ENCODE measurements around the gene FAM53B.

Gene FAM53B

DNA sequence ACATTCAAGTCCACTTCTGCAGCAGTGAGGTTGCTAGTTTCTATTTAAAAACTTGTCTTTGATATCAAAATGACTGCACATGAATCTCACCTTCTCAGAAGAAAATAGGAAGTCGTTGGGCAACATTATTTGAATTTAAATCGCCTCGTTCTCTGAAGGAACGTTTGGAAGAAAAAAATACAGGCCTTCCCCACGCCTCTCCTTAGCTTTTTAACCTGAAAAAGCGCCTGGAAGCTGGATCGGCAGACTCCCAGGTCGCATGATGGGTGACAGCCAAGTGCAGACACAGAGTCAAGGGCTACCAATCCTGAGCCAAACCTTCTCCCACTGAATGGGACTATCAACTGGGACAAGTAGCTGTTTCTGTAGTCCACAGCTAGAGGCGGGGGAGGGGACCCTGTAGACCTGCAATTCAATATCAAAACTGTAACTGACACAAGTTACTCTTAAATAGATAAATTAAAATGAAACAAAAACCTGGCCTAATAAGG is 2.2 kb downstream of the FAM53B start:
- no peak for DNase-seq

DNA sequence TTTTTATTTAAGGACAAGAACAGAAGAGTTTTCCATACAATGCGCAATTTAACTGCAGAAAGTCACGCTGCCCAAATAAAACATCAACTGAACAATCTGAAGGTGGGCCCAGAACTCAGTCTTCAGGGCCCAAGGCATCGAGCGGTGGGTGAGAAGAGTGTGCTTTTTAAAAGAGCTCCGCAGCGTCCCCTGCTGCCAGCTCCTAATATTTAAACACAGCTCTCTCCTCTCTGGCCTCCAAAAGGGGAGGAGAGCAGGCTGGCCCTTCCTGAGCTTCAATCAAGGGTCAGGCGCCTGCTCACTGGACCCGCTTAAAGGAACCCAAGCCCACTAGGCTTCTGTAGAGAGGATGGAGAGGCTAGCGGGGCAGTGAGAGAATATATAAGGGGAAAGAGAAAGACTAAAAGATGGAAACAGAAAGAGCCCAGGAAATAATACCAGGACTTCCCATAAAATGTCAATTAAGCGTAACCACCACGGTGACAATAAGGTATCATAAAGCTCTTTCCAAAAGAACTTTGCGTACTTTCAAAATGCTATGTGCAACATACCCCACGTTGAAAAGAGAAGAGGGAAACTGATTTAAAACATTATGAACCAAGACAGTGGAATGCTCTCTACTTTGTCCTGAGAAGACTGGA is 2.8 kb downstream of the FAM53B start:
- DNase-seq: peak; percentile 34

DNA sequence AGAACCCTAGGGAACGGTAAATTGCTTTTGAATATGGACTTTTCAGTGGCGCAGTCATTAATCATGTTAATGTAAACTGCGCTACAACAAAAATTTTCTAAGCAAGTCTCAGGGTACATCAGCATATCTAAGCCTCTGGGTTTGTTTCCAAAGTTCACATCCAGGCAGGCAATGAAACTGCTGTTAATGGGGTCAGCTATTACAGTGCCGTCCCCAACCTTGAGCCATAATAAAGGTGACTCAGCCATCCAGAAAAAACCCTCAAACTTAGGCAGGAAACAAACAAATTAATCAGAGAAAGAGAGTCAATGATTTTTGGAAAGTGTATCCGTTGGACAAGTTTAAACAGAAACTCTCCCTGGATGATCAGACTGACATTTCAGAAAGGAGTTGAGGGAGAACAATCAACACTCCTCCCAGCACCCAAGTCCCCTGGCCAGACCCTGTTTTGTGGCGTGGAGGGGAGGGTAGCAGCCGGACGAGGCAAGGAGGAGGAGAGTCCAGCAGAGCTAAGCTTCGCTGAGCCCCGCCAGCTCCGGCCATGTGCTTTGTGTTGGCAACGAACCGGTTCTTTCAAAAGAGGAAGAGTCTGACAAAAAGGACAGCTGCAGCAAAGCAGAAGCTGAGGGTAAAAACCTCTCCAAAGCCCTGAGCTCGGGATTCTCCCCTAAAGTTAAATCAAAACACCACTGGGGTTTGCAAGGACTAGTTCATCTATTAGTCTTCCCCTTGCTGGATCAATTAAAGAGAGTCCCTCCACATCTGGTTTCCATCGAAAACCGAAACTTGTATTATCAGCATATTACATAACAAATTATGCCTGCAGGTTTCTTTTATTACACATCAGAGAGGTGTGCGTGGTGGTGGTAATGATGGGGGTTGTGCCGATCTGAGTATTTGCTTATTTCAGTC is 3.6 kb downstream of the FAM53B start:
- no peak for DNase-seq

GRCh38 chr10:124739986-124740368 is 4.2 kb downstream of the FAM53B start:
- no peak for DNase-seq

- DNase-seq: no peak
Observed at GRCh38 chr10:124739119-124739921, 4.9 kb downstream of the FAM53B start.

DNA sequence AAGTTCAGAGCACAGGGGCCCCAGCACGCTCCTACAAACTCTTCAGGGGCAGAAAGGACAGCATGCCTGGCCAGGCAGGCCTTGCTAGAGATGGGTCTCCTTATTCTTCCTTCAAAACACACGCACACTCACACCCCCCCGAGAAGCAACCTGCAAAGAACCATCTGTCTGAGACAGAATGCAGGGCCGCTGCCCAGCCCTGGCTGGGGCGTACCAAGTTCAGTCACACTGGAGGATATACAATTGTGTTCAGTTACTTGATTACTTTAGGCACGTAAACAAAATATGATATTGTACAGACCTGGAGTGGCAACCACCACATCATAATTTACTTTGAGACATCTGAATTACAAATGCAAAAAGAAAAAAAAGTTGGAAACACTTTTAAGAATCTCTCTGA is 5.7 kb downstream of the FAM53B start:
- DNase-seq: no peak

DNA sequence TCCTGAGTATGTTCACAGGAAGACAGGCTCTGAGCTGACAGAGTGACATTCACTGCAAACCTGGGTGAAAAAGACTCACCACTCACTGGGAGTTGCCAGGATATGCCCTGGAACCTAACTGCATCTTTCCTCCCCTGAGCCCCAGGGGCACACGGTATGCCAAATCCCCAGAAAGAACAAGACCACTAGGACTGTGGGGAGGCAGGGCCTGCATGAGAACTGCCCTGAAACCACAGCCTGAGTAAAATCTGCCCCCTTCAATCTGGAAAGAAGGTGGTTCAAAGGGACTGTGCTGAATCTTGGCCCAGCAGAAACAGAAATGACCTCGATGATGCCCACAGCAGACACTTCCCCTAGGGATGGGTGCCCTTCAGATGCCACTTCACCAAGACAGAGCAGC is 6.5 kb downstream of the FAM53B start:
- no peak for DNase-seq

GRCh38 chr10:124737221-124737620 is 7.0 kb downstream of the FAM53B start:
- no peak for DNase-seq

DNA sequence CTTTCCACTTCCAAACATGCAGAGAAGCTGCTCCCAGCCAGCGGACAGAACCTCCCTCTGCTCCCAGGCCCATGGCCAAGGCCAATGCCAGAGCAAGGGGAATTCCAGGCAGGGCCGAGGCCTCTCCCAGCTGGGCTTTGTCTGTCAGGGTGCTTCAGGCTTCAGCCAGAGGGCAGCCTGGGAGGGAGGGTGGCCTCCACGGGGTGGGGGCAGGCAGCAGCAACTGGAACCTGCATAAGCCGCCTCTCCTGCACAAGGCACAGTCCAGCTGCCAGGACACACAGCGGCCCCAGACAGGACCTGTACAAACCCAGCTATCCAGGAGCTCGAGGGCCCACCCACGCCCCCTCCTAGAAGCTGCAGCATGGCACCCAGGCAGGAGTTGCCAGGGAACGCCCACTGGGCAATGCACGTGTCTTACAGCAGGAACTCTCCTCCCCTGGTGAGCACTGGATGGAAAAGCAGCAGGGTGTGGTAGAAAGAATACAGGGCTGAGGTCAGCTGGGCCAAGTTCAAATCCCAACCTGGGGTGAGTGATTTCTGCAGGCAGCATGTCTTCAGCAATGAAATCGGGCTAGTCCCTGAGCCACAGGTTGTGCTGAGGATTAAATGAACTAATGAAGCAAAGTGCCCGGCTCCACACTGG is 7.6 kb downstream of the FAM53B start:
- DNase-seq: no peak

DNA sequence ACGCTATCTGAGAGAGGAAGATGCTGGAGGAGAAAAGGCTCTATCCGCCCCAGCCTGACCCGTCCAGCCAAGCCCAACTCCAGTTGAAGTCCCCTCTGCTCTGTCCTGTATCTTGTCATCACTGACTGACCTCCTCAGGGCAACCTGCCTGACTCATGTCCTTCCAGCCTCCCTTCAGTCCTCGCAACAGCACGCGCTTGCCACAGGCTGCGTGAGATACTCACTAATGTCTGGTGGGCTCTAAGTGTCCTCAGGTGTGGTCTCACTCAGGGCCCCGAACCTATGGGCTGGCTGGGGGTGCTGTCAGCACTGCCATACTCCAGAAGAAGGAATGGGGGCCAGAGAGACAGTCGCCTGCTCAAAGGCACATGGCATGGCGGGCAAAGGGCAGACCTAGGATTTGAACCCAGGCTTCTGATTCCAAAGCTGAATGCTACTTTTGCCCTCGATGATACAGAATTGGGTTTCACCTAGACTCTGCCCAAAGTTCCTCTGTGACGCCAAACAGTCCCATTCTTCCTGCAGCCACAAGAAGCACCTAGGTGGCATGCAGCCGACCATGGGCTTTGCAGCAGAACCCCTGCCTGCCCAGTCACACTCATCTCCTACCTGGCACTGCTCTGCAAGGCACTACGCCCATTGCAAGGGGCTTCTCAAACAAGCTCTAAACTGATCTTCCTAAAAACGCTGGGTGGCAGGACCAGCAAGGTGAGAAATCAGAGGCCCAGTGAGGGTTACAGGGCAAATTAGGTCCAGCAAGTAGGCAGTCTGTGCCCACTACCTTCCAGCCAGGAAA is 8.5 kb downstream of the FAM53B start:
- DNase-seq: no peak

DNA sequence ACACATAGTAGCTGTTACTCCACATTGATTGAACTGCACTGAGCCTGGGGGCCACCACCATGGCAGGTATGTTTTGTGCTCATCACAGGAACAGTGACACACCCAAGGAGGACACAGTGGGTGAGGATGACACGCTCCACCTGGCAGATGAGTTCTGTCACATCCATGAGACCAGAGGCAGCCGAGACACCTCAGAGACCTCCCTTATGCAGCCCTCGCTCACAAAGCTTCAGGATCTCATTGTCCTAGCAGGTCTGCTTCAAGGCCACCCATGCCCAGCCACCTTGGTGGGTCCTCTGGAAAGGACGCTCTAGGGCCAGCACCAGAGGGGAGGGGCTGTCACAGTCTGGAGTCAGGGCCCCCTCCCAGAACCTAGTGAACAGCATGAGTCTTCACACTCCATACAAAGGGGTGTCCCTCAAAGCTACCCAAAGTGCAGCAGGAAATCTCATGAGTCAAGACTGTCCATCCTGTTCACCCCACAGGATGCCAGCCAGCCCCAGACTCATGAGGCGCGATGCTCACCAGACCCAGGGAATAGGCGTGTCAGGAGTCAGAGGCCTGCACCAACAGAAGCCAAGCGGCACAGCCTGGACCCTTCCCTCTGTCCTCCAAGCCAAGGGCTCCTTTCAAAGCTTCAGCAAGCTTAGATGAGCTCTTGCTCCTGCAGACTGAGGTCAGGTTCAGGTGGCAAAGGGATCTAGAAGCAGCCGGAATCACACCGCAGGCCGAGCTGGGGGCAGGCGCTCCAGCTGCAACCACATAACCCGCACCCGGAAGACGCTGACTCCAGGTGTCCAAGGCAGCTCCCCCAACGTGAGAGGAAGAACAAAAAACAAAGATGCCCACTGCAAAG is 9.6 kb downstream of the FAM53B start:
- no peak for DNase-seq

- DNase-seq: no peak
Observed at GRCh38 chr10:124733571-124734245, 10.5 kb downstream of the FAM53B start.

DNA sequence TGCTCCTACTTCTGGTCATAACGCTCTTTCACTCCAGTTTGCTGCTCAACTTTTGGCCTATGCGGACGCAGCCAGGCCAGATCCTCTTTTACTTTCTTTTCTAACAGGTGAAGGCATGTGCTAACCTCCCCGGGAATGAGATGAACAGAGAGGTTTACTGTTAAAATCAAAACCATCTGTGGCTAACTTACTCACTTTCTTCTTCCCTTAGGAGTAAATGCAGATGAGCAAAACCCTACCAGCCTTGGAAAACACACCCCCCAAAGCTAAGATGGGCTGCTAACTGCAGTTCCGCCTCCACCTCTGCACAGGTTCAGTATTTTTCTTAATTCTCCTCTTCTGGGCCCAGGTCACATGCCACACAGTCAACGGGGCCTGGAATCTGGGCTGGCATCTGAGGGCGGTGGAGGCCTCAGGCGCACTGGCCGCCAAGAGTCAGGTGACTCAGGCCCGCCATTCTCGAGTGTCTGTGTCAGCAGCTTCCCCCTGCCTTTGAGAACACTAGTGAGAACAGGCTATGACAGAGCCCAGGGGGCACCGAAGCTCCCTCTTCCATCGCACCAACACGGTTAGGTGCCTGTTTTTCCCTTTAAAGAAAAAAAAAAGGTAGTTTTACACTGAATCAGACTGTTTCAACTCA is 11.1 kb downstream of the FAM53B start:
- no peak for DNase-seq

DNA sequence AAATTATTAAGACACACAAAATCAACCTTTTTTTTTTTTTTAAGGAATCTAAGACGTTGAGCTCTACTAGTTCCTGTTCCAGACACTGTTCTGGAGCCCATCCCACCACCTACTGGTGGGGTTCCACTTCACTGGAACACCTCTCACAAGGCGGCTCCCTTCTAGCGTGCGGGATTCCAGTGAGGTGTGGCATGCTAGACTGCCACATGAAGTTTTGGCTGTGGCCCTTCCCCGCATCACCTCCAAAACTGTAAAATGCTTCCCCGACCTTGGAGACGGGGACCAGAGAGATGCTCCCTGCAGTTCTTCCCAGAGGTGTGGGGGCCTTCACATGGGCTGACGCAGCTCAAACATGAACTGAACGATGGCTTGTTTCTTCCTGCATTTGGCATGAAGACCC is 12.6 kb downstream of the FAM53B start:
- DNase-seq: no peak

DNA sequence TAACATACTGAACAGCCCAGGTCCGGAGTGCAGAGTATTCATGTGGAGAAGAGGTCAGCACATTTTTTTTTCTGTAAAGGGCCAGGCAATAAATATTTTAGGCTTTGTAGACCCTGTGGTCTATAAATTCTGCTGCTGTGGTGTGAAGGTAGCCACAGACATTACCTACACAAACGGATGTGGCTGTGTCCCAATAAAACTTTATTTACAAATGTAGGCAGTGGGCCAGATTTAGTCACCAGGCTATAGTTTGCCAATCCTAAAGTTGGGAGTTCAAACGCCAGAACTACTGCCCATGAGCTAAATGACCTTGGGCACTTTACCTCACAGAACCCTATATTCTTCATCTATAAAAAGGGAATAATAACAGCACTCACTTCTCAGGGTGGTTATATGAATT is 13.4 kb downstream of the FAM53B start:
- DNase-seq: no peak

DNA sequence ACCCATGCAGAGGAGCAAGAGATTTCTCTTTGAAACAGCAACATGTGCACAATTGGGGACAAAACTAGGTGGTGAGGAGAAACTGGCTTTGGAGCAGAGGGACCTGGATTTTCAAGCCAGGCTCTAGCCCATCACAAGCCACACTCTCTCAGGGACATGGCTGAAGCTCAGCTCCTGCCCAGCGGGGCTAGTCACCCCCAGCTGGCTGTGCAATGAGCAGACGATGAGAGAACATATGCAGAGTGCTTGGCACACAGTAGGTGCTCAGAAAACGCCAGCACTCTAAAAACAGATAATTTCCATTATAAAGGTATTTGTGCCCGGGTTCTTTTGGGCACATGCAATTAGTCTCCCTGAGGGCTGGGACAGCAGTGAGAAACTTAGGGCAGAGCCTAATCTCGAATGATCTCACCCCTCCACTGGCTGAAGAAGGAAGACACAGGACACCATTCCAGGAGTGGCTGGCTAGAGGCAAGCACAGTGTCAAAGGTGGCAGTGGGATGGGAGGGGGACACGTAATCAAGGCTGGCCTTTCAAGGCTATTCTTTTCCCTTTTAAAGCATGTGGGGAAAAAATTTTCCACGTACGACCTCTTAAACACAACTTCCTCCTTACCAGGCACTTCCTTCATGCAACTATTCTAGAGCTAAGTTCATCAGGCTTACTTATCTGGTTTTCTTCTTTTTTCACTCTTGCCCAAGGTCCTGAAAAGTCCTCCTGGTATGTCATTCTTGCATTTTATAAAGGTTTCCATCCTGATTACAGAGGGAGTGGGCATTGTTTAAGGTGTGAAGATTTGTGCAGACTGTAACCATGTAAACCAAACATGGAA is 15.1 kb downstream of the FAM53B start:
- no peak for DNase-seq

DNA sequence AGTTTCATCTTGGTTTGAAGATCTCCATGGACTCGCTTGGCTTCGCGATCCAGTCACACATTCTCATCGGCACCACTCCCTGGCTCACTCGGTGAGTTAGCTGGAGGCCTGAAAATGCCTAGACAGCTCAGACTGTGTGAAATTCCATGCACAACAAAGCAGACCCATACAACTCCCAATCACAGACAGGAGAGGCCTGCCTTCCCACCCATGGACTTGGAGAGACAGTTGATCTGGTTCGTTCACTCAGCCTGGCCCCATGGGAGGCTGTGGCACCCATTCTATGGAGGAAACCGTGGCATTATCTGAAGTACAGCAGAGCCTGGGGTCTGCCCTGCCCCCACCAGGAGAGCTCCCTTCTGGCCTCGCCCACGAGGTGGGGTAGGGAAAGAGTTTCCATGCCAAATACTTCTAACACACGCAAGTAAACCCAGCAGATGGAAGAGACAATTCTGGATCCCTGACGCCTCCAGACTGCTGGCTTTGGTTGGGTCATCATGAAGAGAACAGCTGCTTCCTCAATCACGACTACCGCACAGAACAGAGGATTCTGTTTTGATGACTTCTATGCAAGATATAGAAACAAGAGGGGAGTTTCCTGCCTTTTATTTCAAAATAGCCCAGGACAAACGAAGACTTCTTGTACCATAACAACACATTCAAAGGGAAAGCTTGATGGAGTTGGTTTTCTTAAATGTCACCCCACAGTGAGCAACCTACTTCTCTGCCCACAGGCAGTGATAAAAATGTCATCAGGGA is 15.9 kb downstream of the FAM53B start:
- DNase-seq: no peak

DNA sequence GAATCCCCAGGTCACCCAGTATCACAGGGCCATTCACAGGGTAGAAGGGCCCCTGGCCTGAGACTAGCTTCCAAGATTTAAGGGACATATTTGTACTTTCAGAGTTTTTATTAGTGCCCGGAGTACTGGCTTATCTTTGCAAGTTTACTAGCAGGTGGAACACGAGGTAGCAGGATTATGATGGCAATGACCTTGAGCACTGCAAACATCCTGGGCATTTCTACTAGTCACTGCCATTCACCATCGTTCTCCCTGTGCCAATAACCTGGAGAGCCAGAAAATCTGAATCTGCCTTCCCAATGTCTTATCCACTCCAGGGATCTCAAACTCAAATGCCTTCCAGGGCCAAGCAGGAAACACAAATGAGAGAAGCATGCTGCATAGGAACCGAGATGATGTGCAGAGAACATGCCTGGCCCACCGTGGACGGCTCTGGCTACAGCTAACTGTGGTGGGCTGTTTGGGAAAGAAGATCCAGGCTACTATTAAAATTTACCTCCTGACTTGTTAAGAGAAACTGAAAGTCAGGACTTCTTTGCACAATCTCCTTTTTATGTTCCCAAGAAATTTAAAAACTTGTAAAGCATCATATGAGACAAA is 16.7 kb downstream of the FAM53B start:
- DNase-seq: no peak

Data from NCI-H526 treated with DMSO at 0.1 percent for 48 hours (cell line).